Stimulated activated CD8-positive, alpha-beta memory T cell treated with anti-CD3 and anti-CD28 coated beads, Interleukin-4, amount 100 ng/mL, for 24 hours (primary cell): Measurements from ENCODE around the gene CCDC152.

Experiments used
- DNase-seq: peaks from one replicate; pipeline ENCODE4 v3.0.0-alpha.2; 2020; ENCODE audit warnings: low read depth

The CCDC152 gene

DNA sequence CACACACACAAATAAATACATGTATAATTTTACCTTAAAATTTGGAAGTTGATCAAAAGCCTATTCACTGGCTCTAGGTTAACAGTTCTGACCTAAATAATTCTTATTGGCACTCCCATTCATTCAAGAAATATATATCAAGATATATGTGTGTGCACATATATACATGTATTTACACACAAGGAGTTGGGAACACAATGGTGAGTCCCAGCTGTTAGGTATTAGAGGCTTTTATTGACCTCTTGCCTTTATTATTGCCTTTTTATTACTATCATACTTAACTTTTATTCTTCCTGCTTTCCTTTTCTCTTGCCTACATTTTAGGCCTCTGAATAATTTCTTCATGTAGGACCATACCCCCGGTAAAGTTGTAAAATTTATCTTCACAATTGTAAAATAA is 25.0 kb downstream of the CCDC152 start:
- no peak for DNase-seq

DNA sequence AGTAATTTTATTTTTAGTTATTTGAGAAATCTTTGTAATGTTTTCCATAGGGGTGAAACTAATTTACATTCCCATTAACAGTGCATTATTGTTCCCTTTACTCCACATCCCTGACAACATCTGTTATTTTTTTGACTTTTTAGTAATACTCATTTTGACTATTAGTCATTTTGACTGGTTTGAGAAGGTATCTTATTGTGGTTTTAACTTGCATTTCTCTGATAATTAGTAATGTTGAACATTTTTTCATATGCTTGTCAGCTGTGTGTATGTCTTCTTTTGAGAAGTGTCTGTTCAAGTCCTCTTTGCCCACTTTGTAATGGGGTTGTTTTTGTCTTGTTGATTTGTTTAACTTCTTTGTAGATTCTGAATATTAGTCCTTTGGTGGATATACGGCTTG is 27.5 kb downstream of the CCDC152 start:
- no peak for DNase-seq

GRCh38 chr5:42785756-42786155 is 29.1 kb downstream of the CCDC152 start:
- DNase-seq = no peak

- DNase-seq = no peak
Observed at GRCh38 chr5:42787073-42787472, 30.5 kb downstream of the CCDC152 start.

GRCh38 chr5:42787845-42788244 is 31.2 kb downstream of the CCDC152 start:
- DNase-seq = no peak

GRCh38 chr5:42791151-42791550 is 34.5 kb downstream of the CCDC152 start:
- no peak for DNase-seq

- no peak for DNase-seq
Observed at GRCh38 chr5:42798284-42799240, 41.9 kb downstream of the CCDC152 start.

DNA sequence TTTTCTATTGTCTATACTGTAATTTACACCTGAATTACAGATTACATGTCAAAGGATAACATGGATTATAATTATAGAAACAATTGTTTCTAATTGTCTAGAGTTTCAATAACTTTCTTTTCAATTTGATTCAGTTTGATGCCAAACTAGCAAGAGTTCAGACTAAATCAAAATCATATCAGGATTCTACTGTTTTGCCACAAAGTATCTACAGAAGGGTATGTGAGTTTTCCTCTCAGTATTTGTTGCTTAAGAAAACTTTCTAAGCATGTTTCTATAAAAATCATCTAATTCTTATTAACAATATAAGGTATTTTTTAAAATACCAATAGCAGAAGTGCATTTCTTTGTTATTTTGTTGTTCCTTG is 42.6 kb downstream of the CCDC152 start:
- DNase-seq = no peak

DNA sequence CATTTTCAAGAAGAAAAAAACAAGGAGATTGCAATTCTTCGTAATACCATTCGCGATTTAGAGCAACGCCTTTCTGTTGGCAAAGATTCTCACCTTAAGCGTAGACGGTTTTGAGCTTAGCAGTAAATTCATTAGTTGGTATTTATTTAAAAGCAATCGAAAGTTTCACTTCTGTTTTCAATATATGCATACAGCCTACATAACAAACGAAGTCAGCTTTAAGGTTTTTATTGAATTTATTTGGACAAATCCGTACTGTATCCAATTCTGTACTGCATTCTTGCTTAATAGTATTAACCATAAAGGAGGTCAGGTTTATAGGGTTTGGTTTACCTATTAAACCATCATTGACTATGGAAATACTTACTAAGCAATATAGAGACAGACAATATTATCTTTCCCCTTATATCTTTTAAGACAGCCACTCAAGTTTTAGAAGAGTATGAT is 43.1 kb downstream of the CCDC152 start:
- DNase-seq = no peak

DNA sequence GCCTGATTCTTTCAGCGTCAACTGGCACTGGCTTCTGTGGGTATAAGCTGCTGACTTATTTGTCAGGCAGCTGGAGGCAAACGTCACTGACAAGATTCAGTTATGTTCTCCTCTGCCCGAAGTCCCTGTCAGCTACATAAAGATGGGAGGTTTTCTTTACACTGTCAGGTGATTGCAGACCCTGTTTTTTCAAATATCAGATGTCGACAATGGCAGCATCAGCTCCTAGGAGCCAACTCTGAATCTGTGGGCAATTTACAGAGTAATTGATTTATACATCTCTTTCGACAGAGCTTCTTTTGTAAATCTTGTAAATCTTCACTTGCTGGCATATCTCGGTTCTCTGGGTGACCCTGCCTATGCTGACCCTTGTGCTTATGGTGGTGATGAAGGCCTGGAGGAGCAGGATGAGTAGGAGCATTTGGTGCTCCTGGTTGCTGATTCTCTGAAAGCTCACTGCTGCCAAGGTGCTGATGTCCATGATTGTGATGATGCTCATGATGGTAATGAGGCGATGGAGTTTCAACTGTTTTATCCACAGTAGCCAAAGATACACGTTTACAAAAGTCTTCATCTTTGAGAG is 44.2 kb downstream of the CCDC152 start:
- no peak for DNase-seq

GRCh38 chr5:42801516-42802166 is 45.0 kb downstream of the CCDC152 start:
- DNase-seq = no peak

- no peak for DNase-seq
Observed at GRCh38 chr5:42804717-42805339, 48.2 kb downstream of the CCDC152 start.

DNA sequence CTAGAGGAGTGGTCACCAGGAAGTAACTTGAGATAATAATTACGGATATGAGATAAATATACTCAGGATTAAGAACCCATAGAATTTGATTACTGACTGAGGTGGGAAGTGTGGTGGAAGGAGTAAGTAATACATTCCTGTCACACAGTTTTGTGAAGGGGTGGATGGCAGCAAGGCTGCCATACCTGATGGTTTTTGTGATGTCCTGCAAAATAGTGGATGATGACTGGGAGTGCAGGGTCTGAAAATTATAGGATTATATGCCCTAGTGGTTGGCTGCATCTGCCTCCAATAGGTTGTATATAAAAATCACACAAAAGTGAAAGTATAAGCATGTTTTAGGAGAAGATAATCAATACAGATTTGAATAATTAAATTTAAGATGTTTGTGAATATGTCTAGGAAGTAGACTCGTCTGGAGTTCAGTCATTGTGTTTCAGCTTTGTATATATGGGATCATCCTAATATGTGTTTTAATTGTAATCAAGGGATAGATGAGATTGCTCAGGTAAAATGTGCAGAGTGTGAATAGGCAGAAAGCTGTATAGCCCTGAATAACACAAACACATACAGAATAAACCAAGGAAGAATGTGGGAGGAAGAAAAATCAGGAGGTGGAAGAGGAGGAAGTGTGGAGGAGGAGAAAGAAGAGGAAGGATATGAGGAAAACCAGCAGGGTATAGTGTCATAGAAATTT is 49.5 kb downstream of the CCDC152 start:
- no peak for DNase-seq

DNA sequence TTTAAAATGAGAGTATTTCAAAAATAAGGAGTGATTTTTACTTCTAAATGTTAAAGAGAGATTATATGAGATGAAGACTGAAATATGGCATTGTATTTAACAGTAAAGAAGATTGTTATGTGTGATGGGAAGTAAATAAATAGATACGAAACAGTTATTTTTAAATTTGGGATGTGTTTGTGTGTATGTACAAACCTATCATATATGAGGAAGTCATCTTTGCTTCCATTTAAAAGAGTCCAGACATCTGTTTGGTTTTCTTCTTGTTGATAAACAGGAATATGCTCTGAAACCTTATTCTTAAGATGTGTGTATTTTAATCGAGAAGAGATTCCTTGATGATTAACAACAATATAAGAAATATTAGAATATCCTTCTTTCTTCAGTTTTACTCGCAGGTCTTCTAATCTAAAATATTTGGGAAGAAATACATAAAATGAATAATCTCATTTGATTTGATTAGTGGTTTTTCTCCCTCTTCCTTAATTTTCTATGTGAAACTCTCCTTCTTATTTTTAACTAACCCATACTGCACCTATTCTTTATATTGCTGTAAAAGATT is 50.2 kb downstream of the CCDC152 start:
- DNase-seq = no peak

- DNase-seq = no peak
Observed at GRCh38 chr5:42807722-42808447, 51.3 kb downstream of the CCDC152 start.

GRCh38 chr5:42808888-42809611 is 52.4 kb downstream of the CCDC152 start:
- DNase-seq = no peak

DNA sequence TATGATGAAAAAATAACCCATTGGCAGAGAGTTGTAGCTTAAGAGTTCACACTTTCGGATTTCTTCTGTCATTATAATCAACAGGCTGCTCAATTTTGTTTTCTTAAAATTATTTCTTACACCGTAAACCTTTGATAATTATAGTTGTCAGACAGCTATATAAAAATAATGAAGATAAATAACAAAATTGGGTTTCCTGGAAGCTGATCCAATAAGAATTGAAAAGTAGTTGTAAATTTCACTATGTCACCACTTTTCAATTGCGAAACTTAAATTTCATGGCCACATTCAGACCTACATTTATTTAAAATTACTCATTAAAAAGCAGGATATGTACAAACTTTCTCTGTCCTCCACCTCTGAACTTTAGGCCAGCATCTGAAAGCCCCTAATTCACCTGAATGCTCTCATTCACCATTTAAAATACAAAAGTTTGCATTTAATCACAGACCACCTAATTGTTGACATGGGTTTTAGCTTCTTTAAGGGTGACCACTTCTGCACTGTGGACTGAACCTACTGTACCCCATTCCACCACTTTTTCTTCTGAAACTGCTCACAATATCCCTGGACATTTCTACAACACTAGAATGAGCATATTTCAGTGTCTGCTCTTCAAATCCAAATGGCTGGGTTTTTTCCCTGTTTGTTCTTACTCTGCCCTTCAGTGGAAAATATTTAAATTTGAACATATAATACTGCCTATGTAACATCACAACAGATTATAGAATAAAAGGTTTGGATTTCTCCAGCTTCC is 54.4 kb downstream of the CCDC152 start:
- no peak for DNase-seq

DNA sequence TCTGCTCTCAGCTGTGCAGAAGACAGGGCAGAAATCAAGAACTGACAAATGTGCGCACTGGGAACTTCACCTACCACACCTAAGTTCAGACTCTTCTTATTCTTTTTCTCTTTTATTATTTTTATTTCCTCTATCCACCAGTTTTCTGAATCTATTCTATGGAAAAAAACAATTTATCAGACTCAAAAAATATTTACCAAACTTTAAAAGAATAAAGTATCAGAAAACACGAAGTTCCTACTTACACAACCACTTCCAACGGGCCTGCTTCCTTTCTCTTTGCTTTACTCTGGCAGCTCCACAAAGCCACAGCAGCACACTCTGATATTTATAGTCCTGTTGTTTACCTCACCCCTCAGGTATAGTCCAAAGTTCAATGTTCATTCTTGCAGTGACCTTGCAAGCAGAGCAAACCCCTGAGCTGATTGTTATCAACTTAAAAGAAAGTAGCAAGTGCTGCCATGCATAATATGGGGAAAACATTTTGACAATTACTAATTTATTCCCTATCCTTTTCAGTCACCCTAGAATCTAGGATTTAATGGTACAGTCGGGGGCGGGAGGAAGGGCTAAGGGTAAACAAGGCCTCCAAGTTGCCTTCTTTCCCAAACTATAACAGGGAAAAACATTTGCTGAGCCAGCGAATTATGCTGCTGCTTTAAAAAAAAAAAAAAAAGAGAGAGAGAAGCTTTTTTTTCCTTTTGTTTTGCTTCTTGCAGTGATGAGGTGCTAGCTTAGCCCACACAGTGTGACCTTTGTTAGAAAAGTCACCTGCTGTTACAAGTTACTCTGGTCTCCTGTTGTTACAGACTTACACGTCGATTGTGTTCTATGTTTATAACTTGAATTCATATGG is 55.2 kb downstream of the CCDC152 start, which contains the start of gene SELENOP:
Gene SELENOP (minus strand): TSS at position 302 of the 856 bp plus-strand sequence. CDS start 3,539 bp downstream, outside the sequence.
- DNase-seq = no peak
